ENCODE results near the gene PRR7. TPM values are rescaled to one million over a fixed set of nuclear protein-coding genes. Genes with fewer than 3 reads are reported as not detected.

PRR7 gene
- total RNA-seq, 1 donor from 2014 or later, result 5.8 TPM

GRCh38 chr5:177423671-177424070 lies 22.9 kb upstream of the PRR7 start:
- no peak overlapping the region for H3K4me3 ChIP-seq (ENCODE audit: low read depth, low read length)
- TF ChIP-seq CTCF (IDR thresholded peaks at IDR 0.05; ENCODE audit: insufficient read depth, low read length, poor library complexity, severe bottlenecking), result no peak
- H3K36me3 ChIP-seq (ENCODE audit: control insufficient read depth, insufficient read depth, low read length), result no peaks in the 10 kb centered on the region
- H3K27me3 ChIP-seq (ENCODE audit: control insufficient read depth, insufficient read depth, low read length), result no peaks in the 10 kb centered on the region
- no peak for DNase-seq (ENCODE audit: low read depth)

- H3K4me3 ChIP-seq (ENCODE audit: low read depth, low read length), result peak overlapping the region; percentile 55
- H3K27me3 ChIP-seq (ENCODE audit: control insufficient read depth, insufficient read depth, low read length), result no peaks in the 10 kb centered on the region
- TF ChIP-seq CTCF (IDR thresholded peaks at IDR 0.05; ENCODE audit: insufficient read depth, low read length, poor library complexity, severe bottlenecking), result no peak
- no peaks in the 10 kb centered on the region for H3K36me3 ChIP-seq (ENCODE audit: control insufficient read depth, insufficient read depth, low read length)
- no peak for DNase-seq (ENCODE audit: low read depth)
Measured at GRCh38 chr5:177425196-177425800, 21.3 kb upstream of the PRR7 start.

- Histone ChIP-seq H3K27me3 (ENCODE audit: control insufficient read depth, insufficient read depth, low read length) (no peaks in the 10 kb centered on the region), H3K36me3 (ENCODE audit: control insufficient read depth, insufficient read depth, low read length) (peaks cover 1% of the 10 kb centered on the region), H3K4me3 (ENCODE audit: low read depth, low read length) (peak overlapping the region; percentile 55)
- TF ChIP-seq CTCF (IDR thresholded peaks at IDR 0.05; ENCODE audit: insufficient read depth, low read length, poor library complexity, severe bottlenecking), result no peak
- DNase-seq (ENCODE audit: low read depth), result peak; percentile 99
Measured at GRCh38 chr5:177425801-177426565, 20.6 kb upstream of the PRR7 start.

- Histone ChIP-seq H3K4me3 (ENCODE audit: low read depth, low read length) (peak within 1 kb of the TSS; percentile 73), H3K36me3 (ENCODE audit: control insufficient read depth, insufficient read depth, low read length) (peaks cover 2% of the 10 kb centered on the region), H3K27me3 (ENCODE audit: control insufficient read depth, insufficient read depth, low read length) (no peaks in the 10 kb centered on the region)
- DNase-seq (ENCODE audit: low read depth), result no peak
- no peak for TF ChIP-seq CTCF (IDR thresholded peaks at IDR 0.05; ENCODE audit: insufficient read depth, low read length, poor library complexity, severe bottlenecking)
Measured at GRCh38 chr5:177426566-177427210, 19.9 kb upstream of the PRR7 start, which contains the start of gene GRK6. Gene GRK6 (plus strand): TSS chr5:177426676. CDS start chr5:177426846, 170 bp downstream.

GRCh38 chr5:177427211-177427822 lies 19.3 kb upstream of the PRR7 start:
- no peak for DNase-seq (ENCODE audit: low read depth)

More at GRCh38 chr5:177427211-177427822, 19.3 kb upstream of the PRR7 start:
- Histone ChIP-seq H3K27me3 (ENCODE audit: control insufficient read depth, insufficient read depth, low read length) (no peaks in the 10 kb centered on the region), H3K36me3 (ENCODE audit: control insufficient read depth, insufficient read depth, low read length) (peaks cover 3% of the 10 kb centered on the region), H3K4me3 (ENCODE audit: low read depth, low read length) (peak overlapping the region; percentile 73)
- no peak for TF ChIP-seq CTCF (IDR thresholded peaks at IDR 0.05; ENCODE audit: insufficient read depth, low read length, poor library complexity, severe bottlenecking)
